ENCODE results near the gene ZNF620.
"Not testable (repeated sequence)": the region's sequence is repeated elsewhere in the genome, so short reads cannot be mapped to it uniquely, and the experiment has no call there.

The ZNF620 gene

GRCh38 chr3:40505599-40506462 is at the start of gene ZNF620:
ZNF620 (plus strand) TSS chr3:40506039; CDS start chr3:40506353, 314 bp downstream.
- peak; percentile 61 for DNase-seq

DNA sequence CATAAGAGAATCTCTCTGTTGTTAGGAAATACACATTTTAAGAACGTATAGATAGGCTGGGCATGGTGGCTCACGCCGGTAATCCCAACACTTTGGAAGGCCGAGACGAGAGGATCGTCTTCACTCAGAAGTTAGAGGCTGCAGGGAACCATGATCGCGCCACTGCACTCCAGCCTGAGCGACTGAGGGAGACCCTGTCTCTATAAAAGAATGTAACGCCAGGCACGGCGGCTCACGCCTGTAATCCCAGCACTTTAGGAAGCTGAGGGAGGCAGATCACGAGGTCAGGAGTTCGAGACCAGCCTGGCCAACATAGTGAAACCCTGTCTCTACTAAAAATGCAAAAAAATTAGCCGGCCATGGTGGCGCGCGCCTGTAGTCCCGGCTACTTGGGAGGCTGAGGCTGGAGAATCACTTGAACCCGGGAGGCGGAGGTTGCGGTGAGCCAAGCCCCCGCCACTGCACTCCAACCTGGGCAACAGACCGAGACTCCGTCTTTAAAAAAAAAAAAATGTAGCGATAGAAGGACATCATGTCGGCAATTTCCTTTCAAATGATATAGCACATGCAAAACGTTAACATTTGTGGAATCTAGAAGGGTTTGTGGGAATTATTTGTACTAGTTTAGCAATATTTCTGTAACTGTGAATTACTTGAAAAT is 49.4 kb upstream of the ZNF620 start:
- DNase-seq: no peak

GRCh38 chr3:40456940-40457823 is 48.7 kb upstream of the ZNF620 start, which contains the start of gene RPL14:
RPL14 (plus strand) TSS chr3:40457339; CDS start chr3:40457472, 133 bp downstream.
- peak; percentile 78 for DNase-seq

DNA sequence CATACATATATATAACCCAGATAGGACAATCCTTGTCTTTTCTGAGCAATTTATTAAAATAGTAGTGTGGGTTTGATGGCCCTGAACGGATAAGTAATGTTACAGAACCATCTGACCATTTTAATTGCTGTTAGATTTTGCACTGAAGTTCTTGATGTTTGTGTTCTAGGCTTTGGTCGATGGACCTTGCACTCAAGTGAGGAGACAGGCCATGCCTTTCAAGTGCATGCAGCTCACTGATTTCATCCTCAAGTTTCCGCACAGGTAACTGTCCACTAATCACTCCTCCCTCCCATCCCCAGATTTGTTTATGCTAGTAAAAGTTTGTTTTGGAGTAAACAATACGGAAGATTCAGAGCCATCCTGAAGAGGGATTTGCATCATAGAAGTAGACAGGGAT is 47.4 kb upstream of the ZNF620 start:
- DNase-seq: no peak

GRCh38 chr3:40460481-40460880 is 45.4 kb upstream of the ZNF620 start:
- DNase-seq: not testable (repeated sequence)

GRCh38 chr3:40461161-40461560 is 44.7 kb upstream of the ZNF620 start:
- no peak for DNase-seq

GRCh38 chr3:40462838-40463237 is 43.0 kb upstream of the ZNF620 start:
- DNase-seq: not testable (repeated sequence)

DNA sequence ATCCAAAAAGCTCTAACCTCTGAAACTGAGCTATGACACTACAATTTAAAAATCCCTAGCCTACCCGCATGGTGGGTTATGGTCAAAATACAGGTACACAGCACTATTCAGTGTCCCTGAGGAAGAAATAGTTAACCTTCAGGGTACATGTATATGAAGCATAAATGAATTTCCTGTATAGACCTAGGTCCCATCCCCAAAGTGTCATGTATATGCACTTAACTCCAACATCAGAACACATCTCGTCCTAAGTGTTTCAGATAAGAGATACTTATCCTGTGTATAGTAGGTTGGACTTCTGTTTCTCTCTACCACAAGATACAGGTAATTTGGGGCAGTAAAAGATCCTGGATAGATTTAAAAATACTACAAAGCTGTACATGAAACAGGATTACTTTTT is 42.3 kb upstream of the ZNF620 start:
- DNase-seq: no peak

- DNase-seq: no peak
Observed at GRCh38 chr3:40464339-40465110, 41.3 kb upstream of the ZNF620 start.

- no peak for DNase-seq
Observed at GRCh38 chr3:40465111-40465407, 40.8 kb upstream of the ZNF620 start.

DNA sequence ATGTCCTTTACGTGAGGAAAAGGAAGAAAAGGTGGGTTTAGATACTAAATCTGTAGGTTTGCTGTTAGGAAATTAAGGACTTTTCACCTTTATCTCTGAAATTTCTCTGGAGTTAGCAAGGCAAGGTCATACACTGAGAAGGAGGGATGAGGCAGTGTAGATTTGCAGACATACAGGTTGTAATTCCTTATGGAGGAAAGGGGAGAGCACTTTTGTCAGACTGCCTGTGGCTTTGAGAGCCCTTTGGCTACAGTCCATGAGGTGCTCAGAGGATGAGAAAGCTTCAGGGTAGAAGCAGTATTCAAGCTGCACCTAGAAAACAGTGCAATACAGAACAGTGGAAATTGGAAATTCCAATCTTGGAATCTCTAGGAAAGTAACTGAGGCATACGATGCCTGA is 40.4 kb upstream of the ZNF620 start:
- no peak for DNase-seq

- DNase-seq: no peak
Observed at GRCh38 chr3:40468018-40468417, 37.8 kb upstream of the ZNF620 start.

GRCh38 chr3:40470701-40471100 is 35.1 kb upstream of the ZNF620 start:
- no peak for DNase-seq

GRCh38 chr3:40476478-40477470 is 29.1 kb upstream of the ZNF620 start, which contains the start of gene ZNF619:
ZNF619 (plus strand) TSS chr3:40477122; CDS start chr3:40477980, 858 bp downstream.
- no peak for DNase-seq

GRCh38 chr3:40477666-40478065 is 28.2 kb upstream of the ZNF620 start:
- no peak for DNase-seq

DNA sequence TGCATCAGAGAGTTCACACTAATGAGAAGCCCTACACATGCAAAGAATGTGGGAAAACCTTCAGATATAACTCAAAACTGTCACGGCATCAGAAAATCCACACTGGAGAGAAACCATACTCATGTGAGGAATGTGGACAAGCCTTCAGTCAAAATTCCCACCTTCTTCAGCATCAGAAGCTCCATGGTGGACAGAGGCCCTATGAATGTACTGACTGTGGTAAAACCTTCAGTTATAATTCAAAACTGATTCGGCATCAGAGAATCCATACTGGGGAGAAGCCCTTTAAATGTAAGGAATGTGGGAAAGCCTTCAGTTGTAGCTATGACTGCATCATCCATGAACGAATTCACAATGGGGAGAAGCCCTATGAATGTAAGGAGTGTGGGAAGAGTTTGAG is 18.7 kb upstream of the ZNF620 start:
- DNase-seq: no peak

GRCh38 chr3:40490916-40491315 is 14.9 kb upstream of the ZNF620 start:
- DNase-seq: no peak

- no peak for DNase-seq
Observed at GRCh38 chr3:40494698-40495097, 11.1 kb upstream of the ZNF620 start.

DNA sequence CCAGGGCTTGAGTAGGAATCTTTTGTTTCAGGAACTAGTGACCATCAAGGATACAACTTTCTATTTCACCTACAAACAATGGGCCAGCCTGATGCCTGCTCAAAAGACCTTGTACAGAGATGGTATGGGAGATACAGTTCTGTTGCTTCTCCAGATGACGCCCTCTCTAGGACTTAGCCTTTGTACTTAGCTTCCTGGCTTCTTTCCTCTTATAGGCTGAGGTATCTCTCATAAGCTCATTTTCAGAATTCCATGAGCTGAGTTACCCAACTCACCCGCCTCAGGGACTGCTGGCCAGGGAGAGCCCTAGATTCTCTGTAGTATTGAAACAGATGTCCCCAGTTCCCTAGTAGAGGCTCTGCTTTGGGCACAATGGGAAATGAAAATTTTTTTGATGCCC is 8.6 kb upstream of the ZNF620 start:
- DNase-seq: no peak

GRCh38 chr3:40499952-40500351 is 5.9 kb upstream of the ZNF620 start:
- DNase-seq: no peak

- no peak for DNase-seq
Observed at GRCh38 chr3:40502034-40502433, 3.8 kb upstream of the ZNF620 start.

Measured in NCI-H446 treated with DMSO at 0.1 percent for 48 hours (cell line).